NB4 (cell line): Measurements from ENCODE around the gene SNED1.

Experiments
- POLR2A ChIP-seq: IDR thresholded peaks from 2 replicates; pipeline ENCODE4 v1.6.1; 2011; ENCODE audit warnings: mild to moderate bottlenecking; ENCODE audit not compliant: insufficient read length; ENCODE audit errors: extremely low read depth
- TF ChIP-seq, protein P1 (sequence below): IDR thresholded peaks from one replicate; pipeline ENCODE4 v1.5.1; 2012; ENCODE audit warnings: low read depth, low read length

DNA sequence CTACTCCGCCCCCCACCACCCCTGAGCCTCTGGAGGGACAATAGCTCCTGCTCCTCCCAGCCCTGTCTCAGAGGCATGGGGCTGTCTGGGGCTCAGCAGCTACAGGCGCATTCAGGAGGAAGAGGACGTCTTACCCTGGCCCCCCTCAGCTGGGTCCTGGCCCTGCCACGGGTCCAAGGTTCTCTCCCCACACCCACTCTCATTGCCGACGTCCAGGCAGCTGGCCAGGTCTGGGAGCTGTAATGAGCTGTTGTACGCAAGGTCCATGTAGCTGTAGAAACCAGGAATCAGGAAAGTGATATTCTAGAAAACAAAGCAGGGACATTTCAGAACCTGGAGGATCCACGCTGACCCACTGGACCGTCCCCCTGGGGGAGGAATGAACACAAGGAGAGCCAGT is 137.3 kb downstream of the SNED1 start:
- TF ChIP-seq, protein P1, sequence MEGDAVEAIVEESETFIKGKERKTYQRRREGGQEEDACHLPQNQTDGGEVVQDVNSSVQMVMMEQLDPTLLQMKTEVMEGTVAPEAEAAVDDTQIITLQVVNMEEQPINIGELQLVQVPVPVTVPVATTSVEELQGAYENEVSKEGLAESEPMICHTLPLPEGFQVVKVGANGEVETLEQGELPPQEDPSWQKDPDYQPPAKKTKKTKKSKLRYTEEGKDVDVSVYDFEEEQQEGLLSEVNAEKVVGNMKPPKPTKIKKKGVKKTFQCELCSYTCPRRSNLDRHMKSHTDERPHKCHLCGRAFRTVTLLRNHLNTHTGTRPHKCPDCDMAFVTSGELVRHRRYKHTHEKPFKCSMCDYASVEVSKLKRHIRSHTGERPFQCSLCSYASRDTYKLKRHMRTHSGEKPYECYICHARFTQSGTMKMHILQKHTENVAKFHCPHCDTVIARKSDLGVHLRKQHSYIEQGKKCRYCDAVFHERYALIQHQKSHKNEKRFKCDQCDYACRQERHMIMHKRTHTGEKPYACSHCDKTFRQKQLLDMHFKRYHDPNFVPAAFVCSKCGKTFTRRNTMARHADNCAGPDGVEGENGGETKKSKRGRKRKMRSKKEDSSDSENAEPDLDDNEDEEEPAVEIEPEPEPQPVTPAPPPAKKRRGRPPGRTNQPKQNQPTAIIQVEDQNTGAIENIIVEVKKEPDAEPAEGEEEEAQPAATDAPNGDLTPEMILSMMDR: no peak
- no peak for TF ChIP-seq POLR2A
